ENCODE results near the gene FKRP. TPM values are rescaled to one million over a fixed set of nuclear protein-coding genes. Genes with fewer than 3 reads are reported as not detected.
A peak's percentile ranks its signal among the peaks of the same experiment; 100 is the strongest.

FKRP gene
- total RNA-seq, 1 experiment from 2014 or later = 24.1 TPM

- TF ChIP-seq ARID4B (CRISPR knock-in tag; IDR thresholded peaks at IDR 0.05; ENCODE audit: borderline replicate concordance) = 0 out of 2 replicates have a peak, but pooled peaks have one; percentile 11
- TF ChIP-seq ZNF121 (CRISPR knock-in tag; IDR thresholded peaks at IDR 0.05) = no peak
- no peak for TF ChIP-seq NR1H2 (CRISPR knock-in tag; IDR thresholded peaks at IDR 0.05)
- TF ChIP-seq MLX (CRISPR knock-in tag; IDR thresholded peaks at IDR 0.05) = no peak
- TF ChIP-seq SOX15 (CRISPR knock-in tag; IDR thresholded peaks at IDR 0.05) = no peak
- no peak for TF ChIP-seq TEAD1 (CRISPR knock-in tag; IDR thresholded peaks at IDR 0.05)
- TF ChIP-seq FOXJ3 (CRISPR knock-in tag; IDR thresholded peaks at IDR 0.05; ENCODE audit: borderline replicate concordance) = no peak
- TF ChIP-seq HMGXB4 (CRISPR knock-in tag; IDR thresholded peaks at IDR 0.05) = no peak
- no peak for TF ChIP-seq OVOL2 (CRISPR knock-in tag; IDR thresholded peaks at IDR 0.05; ENCODE audit: borderline replicate concordance)
- no peak for TF ChIP-seq AFF4 (CRISPR knock-in tag; IDR thresholded peaks at IDR 0.05; ENCODE audit: borderline replicate concordance)
- TF ChIP-seq JUN (CRISPR knock-in tag; IDR thresholded peaks at IDR 0.05) = no peak
- TF ChIP-seq E2F1 (CRISPR knock-in tag; IDR thresholded peaks at IDR 0.05) = no peak
- TF ChIP-seq USF2 (CRISPR knock-in tag; IDR thresholded peaks at IDR 0.05) = no peak
- no peak for TF ChIP-seq GABPB1 (CRISPR knock-in tag; IDR thresholded peaks at IDR 0.05)
- no peak for TF ChIP-seq CREB1 (CRISPR knock-in tag; IDR thresholded peaks at IDR 0.05)
- peak; percentile 61; the same call in 1 of the 2 replicates for TF ChIP-seq RELA (CRISPR knock-in tag; IDR thresholded peaks at IDR 0.05; ENCODE audit: borderline replicate concordance)
- no peak for TF ChIP-seq ZNF671 (CRISPR knock-in tag; IDR thresholded peaks at IDR 0.05)
- TF ChIP-seq PREB (CRISPR knock-in tag; IDR thresholded peaks at IDR 0.05; ENCODE audit: borderline replicate concordance) = no peak
- TF ChIP-seq USF1 (CRISPR knock-in tag; IDR thresholded peaks at IDR 0.05) = no peak
- TF ChIP-seq NFYB (CRISPR knock-in tag; conservative IDR thresholded peaks at IDR 0.05; ENCODE audit: low read depth) = peak; percentile 69
- 0 out of 2 replicates have a peak, but pooled peaks have one; percentile 28 for TF ChIP-seq FOXP4 (CRISPR knock-in tag; IDR thresholded peaks at IDR 0.05)
- TF ChIP-seq JAZF1 (CRISPR knock-in tag; IDR thresholded peaks at IDR 0.05) = no peak
These were observed 28.7 kb upstream of the FKRP start, which contains the start of gene PRKD2 (continued) for GRCh38 chr19:46717034-46717715.
